GM19467 (cell line): ENCODE measurements around the gene MYOCOS.
"Not testable (repeated sequence)": the region's sequence is repeated elsewhere in the genome, so short reads cannot be mapped to it uniquely, and the experiment has no call there.

Experiments used
- ATAC-seq: cut with Tn5 transposase; IDR thresholded peaks from one replicate; pipeline ENCODE4 v1.9.1; 2021; ENCODE audit warnings: mild to moderate bottlenecking, moderate library complexity; ENCODE audit not compliant: unreplicated experiment

The MYOCOS gene

GRCh38 chr1:171656206-171656605 lies 34.2 kb downstream of the MYOCOS start:
- ATAC-seq: not testable (repeated sequence)

- ATAC-seq: no peak
These were observed 39.1 kb downstream of the MYOCOS start for GRCh38 chr1:171661076-171661650.

GRCh38 chr1:171663036-171663853 lies 41.2 kb downstream of the MYOCOS start:
- no peak for ATAC-seq

GRCh38 chr1:171663854-171664575 lies 42.0 kb downstream of the MYOCOS start:
- no peak for ATAC-seq

- no peak for ATAC-seq
These were observed 42.9 kb downstream of the MYOCOS start for GRCh38 chr1:171664976-171665375.

GRCh38 chr1:171666114-171666769 lies 44.2 kb downstream of the MYOCOS start:
- no peak for ATAC-seq

- ATAC-seq: no peak
These were observed 46.3 kb downstream of the MYOCOS start for GRCh38 chr1:171668372-171668771.

- no peak for ATAC-seq
These were observed 48.7 kb downstream of the MYOCOS start for GRCh38 chr1:171670739-171671138.

- no peak for ATAC-seq
These were observed 52.7 kb downstream of the MYOCOS start for GRCh38 chr1:171674431-171675405.
